Measurements from ENCODE around the gene MATK.
"Not testable (repeated sequence)": the region's sequence is repeated elsewhere in the genome, so short reads cannot be mapped to it uniquely, and the experiment has no call there.

The MATK gene

DNA sequence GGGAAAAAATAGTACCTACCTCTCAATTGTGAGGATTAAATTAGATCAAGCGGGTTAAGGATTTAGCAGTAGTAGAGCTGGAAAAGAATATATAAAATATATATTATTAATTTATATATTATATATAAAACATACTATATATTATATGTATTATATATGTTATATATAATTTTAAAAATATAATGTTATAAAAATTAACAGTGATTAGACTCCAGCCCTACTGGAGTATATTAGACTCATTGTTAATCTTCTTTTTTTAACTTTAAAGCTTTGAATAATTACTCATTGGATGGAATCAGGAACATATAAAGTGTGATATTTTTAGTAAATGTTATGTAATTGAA, 24.1 kb downstream of the MATK start:
- no peak for TF ChIP-seq ZFX (IDR thresholded peaks at IDR 0.05)
- TF ChIP-seq, protein P1, sequence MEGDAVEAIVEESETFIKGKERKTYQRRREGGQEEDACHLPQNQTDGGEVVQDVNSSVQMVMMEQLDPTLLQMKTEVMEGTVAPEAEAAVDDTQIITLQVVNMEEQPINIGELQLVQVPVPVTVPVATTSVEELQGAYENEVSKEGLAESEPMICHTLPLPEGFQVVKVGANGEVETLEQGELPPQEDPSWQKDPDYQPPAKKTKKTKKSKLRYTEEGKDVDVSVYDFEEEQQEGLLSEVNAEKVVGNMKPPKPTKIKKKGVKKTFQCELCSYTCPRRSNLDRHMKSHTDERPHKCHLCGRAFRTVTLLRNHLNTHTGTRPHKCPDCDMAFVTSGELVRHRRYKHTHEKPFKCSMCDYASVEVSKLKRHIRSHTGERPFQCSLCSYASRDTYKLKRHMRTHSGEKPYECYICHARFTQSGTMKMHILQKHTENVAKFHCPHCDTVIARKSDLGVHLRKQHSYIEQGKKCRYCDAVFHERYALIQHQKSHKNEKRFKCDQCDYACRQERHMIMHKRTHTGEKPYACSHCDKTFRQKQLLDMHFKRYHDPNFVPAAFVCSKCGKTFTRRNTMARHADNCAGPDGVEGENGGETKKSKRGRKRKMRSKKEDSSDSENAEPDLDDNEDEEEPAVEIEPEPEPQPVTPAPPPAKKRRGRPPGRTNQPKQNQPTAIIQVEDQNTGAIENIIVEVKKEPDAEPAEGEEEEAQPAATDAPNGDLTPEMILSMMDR (conservative IDR thresholded peaks at IDR 0.05), result no peak
- peak overlapping the region; percentile 95 for H3K27ac ChIP-seq

DNA sequence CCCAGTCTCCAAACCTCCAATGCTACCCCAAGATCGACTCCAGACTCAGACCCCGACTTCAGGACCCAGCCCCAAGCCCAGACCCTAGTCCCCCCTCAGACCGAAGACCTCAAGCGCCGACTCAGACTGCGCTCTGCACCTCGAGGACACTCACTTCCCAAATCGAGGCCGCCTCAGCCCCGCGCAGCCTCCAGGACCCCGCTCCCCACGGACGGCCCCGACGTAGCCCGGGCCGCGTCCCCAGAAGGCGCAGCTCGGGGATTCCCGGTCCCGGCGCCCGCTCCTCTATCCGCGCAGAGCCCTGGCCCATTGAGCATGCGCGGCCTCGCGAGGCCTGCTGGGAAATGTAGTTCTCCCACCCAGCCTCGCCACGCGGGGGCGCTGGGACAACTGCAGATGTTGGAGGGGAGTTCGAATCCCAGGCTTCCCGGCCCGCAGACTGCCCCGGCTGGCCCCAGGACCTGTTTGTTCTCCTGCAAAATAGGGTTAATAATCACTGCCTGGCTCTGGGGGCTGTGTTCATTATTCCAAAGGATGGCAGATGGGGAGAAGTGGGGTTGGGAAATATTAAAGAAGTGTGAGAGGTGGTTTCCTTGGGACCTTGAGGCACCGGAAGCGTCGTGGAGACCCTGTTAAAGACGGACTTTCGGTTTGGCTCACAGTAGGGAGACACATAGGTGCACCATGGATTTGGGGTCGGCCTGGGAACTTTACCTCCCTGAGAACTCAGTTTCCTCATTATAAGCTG, 24.6 kb downstream of the MATK start, which contains the start of gene APBA3:
Gene APBA3 (minus strand): TSS at position 311 of the 748 bp plus-strand sequence. CDS start 1,428 bp downstream, outside the sequence.
- TF ChIP-seq, protein P1 (conservative IDR thresholded peaks at IDR 0.05), result peak; percentile 88
- TF ChIP-seq ZFX (IDR thresholded peaks at IDR 0.05), result no peak
- H3K27ac ChIP-seq, result peak within 1 kb of the TSS; percentile 95

DNA sequence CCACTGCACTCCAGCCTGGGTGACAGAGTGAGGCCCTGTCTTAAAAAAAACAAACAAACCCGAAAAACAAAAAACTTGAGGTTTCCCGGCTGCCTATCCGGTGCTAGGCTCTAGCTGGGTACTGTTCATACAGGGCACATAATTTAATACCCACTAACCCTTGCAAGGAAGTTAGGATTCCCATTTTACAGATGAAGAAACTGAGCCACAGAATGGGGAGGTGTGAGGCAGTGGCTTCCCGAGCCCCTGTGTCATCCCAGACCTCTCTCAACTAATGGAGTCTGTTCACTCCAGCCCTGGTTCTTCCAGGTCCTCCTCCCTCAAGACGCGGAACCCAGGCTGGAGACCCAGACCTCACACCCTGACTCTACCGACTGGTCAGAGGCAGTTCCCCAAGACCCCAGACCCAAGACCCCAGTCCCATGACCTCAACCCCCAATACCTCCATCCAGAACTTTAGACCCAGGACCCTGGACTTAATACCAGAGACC, 25.3 kb downstream of the MATK start:
- TF ChIP-seq, protein P1 (conservative IDR thresholded peaks at IDR 0.05), result no peak
- TF ChIP-seq ZFX (IDR thresholded peaks at IDR 0.05), result no peak
- H3K27ac ChIP-seq, result peak overlapping the region; percentile 79

DNA sequence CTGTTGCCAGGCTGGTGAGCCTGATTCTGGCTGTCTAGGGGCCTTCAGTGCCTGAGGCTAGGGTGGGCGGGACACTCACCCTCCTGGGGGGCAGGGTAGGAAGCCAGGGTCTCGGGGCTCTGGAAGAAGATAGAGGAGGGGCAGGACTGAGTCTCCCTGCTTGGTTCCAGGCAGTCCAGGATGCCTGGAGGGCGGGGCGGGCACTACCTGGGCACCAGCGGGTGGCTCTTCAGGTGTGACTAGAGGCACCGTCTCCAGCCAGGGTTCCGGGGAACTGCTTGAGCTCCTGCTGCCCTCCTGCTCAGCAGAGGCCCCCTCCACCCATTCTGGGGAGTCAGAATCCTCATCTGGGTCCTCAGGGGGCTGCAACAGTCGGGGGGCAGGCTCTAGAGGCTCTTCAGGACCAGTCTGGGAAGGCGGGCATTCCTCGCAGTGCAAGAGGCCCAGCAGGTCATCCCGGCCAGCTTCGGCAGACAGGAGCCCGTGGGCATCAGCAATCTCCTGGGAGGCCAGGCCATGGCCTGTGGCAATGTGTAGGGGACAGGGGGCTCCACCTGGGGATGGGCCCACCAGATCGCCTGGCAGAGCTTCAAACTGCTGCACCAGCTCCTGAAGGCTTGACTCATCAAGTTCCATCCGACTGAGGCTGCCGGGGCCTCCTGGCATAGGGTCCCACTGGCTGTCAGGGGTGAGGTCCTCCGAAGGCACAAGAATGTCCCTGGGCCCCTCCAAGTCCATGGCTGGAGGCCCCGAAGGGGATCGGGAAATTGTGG, 26.5 kb downstream of the MATK start:
- H3K27ac ChIP-seq, result no peak overlapping the region
- TF ChIP-seq, protein P1 (conservative IDR thresholded peaks at IDR 0.05), result no peak
- TF ChIP-seq ZFX (IDR thresholded peaks at IDR 0.05), result no peak

DNA sequence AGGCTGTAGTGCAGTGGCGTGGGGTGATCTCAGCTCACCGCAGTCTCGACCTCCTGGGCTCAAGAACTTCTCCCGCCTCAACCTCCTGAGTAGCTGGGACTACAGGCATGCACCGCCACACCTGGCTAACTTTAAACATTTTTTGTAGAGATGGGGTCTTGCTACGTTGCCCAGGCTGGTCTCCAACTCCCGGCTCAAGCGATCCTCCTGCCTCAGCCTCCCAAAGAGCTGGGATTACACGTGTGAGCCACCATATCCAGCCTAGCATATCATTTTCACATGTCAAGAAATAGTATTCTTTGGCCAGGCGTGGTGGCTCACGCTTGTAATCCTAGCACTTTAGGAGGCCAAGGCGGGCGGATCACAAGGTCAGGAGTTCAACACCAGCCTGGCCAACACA, 27.9 kb downstream of the MATK start:
- H3K27ac ChIP-seq, result not testable (repeated sequence)

DNA sequence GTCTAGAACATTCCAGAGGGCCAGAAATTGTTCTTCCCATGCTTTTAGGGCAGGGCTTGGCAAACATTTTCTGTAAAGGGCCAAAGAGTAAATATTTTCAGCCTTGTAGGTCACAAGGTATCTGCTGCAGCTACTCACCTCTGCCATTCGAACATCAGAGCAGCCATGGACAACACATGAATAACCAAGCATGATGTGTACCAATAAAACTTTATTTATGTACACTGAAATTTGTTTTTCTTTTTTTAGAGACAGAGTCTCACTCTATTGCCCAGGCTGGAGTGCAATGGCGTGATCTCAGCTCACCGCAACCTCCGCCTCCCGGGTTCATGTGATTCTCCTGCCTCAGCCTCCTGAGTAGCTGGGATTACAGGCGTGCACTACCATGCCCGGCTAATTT, 28.5 kb downstream of the MATK start:
- H3K27ac ChIP-seq, result not testable (repeated sequence)

DNA sequence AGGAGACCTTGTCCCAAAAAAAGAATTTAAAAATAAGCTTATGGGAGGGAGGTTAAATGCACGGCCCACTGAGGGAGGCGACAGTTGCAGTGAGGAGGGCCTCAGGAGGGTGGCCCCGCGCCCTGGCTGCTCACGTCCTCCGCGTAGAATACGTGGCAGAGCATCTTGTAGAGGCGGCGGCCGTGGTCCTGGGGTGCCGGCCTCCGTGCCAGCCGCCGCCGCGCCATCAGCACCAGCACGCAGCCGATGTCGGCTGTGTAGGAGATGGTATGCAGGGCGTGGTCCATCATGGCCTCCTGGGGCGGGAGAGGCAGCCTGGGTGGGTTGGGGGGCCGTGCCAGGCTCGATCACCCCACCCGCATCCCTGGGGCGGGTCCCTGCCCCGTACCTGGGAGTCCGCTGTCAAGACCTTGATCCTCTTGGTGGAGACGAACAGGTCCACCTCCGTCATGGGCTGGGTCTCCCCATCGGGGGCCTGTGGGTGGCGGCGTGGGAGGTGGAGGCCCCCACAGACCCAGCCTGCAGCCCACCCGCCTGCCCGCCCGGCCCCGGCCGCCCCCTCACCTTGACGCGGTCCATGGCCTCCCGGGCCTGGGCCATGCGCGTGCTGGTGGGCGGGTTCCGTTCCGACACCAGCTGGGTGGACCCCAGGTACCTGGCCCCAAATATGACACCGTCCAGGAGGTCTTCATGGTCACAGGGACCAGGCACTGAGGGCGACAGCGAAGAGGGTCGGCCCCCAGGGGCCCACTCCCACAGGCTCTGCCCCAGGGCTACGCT, 32.4 kb downstream of the MATK start:
- no peak overlapping the region for H3K27ac ChIP-seq
- TF ChIP-seq, protein P1 (conservative IDR thresholded peaks at IDR 0.05), result no peak
- no peak for TF ChIP-seq ZFX (IDR thresholded peaks at IDR 0.05)

DNA sequence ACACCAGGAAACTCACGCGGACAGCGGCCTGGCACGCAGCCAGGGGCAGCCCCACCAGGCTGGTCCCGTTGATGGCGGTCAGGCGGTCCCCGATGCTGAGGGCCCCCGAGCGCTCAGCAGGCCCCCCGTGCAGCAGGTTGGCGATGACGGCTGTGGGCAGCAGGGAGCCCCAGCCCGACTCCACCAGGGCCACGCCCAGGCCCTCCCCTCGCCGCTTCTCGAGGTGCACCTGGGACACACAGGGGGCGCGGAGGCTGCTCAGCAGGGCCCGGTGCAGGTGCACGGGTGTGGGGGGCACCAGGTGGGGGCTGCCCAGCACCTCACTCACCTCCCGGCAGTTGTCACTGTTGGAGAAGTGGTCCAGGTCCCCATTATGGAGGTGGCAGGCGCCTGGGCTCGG, 33.7 kb downstream of the MATK start:
- H3K27ac ChIP-seq, result no peak overlapping the region
- TF ChIP-seq, protein P1 (conservative IDR thresholded peaks at IDR 0.05), result no peak
- no peak for TF ChIP-seq ZFX (IDR thresholded peaks at IDR 0.05)

Data from C4-2B (cell line).